Stimulated activated CD8-positive, alpha-beta memory T cell treated with anti-CD3 and anti-CD28 coated beads, Interleukin-15, amount 100 ng/mL, for 1 hour (primary cell): ENCODE results near the gene WASHC3.

ENCODE experiments used
- DNase-seq: peaks from one replicate; pipeline ENCODE4 v3.0.0-alpha.2; 2020; ENCODE audit warnings: low read depth

Gene WASHC3

GRCh38 chr12:101967506-101967905 lies 94.3 kb downstream of the WASHC3 start:
- DNase-seq = no peak

- DNase-seq = no peak
Observed at GRCh38 chr12:101966496-101966895, 95.3 kb downstream of the WASHC3 start.

DNA sequence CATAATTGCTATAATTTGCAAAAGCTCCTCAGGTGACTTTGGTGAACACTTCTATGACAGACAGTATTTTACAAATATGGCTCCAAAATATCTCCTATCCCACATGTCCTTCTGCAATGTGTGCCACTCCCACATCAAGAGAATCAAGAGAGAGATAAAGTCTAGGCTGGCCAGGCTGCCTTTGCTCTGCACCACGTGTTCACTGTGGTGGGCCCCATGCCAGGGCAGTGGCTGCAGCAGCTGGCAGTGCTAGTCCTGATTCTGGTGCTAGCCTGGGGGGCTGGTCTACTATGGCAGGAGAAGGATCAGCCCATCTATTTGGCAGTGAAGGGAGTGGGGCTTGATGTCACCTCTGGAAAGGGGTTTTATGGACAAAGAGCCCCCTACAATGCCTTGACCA lies 98.1 kb downstream of the WASHC3 start:
- no peak for DNase-seq
